KG1 (cell line): ENCODE results near the gene OPCML.

Source experiments
- DNase-seq: peaks from one replicate; lab custom pipeline; 2025; lab: John Stamatoyannopoulos, UW

OPCML gene

DNA sequence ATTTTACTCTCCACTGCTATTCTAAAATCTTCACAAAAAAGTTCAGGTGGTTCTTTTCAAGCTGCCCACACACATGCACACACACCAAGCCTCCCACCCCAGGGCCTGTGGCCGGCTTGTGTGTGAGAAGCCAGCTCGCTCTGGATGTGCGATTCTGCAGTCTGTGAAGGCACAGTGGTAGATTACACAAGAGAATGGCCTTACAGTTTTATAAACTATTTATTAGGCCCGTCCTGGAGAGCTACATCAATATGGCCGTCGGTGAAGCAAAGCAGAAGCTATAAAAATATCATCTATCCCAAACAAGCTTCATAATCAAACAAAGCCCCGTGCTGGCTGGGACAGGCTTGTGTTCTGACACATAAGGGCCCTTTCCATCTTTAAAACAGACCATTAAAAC lies 240.5 kb downstream of the OPCML start:
- DNase-seq = no peak

DNA sequence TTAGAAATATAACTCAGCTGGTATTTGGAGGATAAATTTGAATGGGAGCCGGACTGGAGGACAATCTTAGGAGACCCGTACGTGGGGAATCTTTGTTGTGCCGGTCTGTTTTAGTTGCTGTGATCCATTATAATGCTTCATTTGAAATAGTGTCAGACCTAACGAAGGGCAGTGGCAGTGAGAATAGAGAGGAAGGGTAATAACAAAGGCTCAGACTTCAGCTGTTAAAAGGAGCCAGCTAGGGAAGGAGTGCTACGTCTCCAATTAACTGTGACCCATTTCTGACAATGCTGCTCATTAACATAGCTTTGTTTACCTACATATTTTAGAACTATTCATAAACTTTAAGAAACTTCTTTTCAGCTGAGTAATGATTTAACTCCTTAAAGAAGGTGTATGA lies 246.9 kb downstream of the OPCML start:
- no peak for DNase-seq

DNA sequence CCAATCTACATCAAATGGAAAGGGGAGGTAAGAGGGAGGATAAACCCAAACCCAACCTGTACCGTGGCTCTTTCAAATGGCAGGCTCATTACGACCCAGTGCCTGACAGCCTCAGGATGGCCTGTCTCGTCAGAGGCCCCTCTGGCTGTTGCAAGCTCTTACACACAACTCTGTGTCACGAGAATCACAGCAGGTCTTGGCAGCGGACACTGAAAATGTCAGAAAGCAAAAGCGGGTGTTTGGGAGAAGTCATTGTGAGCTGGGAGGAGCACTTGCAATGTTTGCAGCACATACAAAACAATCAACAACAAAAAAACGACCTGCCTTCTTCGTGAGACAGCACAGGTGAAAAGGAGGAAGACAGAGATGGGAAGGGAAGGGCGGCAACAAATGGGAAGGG lies 248.1 kb downstream of the OPCML start:
- DNase-seq = no peak

DNA sequence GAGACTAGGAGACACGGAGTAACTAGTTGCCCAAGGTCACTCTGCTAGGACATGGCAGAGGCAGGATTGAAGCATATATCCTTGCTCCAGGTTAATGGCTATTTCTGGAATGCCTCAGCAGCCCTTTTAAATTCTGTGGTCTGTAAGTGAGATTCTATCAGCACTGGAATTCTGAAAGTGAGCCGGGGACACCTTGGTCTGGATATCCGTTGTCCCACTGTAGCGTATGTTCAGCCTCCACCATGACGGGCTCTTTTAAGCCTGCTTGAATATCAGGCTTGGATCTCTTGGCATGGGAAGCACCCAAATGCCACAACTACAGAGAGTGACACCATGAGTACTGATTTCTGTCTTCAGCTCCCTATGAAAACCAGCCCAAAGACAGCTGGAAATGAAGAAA lies 254.4 kb downstream of the OPCML start:
- no peak for DNase-seq

DNA sequence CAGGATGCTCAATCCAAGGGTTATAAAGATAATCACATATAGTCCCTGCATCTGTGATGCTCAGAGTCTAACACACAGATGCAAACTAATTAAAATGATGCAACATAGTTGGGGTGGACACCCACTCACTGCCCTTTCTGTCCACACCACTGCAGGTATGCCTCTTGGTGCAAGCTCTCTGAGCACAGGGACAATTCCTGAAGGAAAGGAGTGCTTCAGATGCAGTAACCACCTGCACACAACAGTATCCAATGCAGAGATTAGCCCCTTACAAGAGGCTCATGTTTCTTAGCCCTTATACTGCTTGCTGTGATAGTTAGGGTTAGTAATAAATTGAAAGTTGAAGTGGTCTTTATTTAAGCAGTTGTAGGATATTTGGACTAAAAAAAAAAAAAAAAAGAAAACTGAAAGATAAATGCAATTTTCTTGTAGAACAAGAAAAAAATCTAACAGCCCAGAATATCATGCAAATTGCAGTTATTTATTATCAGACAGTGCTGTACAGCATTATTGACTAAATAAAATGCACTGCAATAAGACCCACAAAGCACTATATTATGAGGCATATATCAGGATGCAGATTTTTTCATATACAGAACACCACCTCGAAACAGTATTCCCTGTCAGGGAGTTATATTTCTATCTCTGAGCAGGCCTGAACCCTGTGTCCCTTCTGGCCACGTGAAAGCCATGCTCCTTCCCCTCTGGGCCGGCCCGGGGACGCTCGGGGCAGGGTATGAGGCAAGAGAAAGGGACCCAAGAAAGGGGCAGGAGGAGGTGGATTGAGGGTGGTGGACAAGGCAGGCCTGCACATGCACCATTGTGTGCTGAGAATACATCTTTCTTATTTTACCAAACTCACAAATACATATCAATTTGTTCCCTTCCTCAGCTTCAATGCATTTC lies 260.2 kb downstream of the OPCML start:
- DNase-seq = no peak

DNA sequence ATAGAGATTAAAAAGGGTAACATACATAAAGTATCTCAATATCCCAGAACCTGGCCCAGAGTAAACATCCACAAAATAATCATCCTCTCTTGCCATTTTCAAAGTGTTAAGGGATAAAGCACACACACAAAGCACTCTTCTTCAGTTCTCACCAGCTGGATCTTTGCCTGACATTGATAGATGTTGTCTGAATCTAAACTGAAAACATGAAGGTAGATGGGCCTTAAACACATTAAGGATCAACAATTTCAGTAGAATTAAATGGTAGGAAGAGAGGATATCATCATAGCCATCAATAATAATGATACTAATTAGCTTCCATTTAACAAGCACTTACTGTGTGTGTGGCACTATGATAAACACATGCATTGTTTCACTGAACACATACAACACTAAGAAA lies 261.1 kb downstream of the OPCML start:
- DNase-seq = no peak

DNA sequence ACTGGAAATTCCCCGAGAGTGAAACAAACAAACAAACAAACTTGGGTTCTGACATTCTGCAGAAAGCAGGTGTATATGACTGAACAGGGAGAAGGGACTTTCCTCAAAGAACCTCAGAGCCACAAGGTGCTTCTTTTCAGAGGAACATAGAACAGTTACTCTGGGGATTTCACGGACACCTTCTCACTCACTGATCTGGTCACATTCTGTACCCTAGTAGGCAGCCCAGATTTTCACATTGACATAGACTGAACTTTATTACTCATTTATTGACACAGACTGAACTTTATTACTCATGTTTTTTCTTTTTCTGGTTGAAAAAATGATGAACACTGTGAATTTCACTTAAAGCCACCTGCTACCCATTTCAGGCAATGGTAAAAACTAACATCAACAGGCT lies 263.0 kb downstream of the OPCML start:
- DNase-seq = no peak

DNA sequence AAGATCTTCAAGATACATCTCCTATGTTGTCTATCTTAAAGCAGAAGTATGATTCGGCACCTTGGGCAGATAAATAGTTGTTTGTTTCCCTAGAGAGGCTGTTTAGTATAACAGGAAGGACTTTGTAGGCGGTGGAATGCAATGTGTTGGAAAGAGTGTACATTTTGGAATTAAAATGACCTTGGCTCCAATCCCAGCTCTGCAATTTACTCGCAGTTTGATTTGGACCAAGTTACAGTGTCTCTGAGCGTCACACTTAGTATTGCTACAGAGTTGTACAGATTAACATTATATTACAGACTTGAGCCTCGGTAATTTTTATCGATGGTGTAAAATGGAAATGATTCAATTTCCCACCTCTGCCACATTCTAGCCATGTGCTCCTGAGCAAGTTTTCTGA lies 265.3 kb downstream of the OPCML start:
- no peak for DNase-seq

DNA sequence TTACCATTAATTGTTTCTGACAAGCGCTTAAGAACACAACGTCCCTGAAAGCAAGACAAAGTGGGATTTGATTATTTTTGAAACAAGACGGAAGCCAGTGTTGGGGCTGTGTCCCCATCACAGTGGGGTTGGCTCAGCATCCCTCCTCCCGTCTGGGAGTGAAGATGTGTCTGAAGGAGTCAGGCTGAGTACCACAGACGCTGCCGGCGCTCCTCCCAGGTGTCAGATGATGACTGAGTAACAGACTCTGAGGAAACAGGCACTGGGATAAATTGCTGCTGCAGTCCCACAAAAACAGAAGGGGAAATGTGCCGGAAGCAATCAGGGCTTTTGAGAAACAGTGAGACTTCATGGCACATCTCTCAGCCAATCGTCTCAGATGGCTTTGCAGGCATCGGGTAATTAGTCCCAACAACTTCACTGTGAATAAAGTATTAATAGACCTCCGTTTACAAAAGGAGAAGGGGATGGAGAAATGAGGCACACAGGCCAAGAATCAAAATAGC lies 266.7 kb downstream of the OPCML start:
- no peak for DNase-seq

DNA sequence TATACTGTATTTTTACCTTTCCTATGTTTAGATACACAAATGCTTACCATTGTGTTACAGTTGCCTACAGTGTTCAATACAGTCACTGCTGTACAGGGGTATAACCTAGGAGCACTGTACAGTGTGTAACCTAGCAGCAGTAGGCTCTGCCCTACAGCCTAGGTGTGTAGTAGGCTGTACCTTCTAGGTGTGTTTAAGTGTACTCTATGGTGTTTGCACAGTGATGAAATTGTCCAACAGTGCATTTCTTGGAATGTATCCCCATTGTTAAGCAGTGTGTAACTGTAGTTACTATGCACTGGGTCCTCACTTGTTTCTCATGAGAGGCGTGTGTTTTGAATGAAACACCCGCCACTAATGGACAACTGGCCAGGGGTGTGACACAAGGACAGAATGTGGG lies 269.0 kb downstream of the OPCML start:
- DNase-seq = no peak

DNA sequence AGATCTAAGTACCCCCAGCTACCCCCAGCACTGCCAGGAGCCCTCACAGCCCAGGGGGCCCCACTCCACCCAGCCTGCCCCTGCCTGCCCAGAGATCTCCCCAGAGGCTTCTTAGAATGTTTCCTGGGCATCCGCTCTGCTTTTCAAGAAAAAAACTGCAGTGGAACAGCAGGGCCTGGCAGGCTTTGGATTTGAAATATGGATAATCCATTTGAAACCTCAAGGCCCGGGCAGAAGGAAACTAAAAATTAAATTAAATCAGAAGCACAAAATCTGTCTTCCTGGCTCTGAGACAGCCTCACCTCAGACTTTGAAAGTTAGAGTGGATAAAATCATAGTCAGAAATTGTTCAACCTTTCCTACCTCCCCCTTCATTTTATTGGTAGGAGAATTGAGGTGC lies 273.6 kb downstream of the OPCML start:
- no peak for DNase-seq

DNA sequence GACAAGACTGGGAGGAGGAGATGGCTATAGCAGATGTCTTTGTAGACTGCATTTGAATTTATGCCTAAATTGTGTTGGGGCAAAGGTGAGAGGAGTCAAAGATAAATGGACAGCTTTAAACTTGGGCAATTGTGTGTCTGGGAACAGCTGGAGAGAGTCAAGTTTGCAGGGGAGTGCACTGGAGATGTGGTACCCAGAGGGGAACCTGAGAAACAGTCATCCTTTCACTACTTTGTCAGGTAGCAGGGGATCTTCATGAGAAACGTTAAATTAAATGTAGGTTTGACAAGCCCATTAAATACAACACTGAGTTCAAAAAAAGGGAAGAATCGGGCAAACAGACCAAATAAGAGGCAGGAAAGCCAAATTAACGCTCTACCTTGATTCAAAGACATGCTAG lies 277.7 kb downstream of the OPCML start:
- no peak for DNase-seq

DNA sequence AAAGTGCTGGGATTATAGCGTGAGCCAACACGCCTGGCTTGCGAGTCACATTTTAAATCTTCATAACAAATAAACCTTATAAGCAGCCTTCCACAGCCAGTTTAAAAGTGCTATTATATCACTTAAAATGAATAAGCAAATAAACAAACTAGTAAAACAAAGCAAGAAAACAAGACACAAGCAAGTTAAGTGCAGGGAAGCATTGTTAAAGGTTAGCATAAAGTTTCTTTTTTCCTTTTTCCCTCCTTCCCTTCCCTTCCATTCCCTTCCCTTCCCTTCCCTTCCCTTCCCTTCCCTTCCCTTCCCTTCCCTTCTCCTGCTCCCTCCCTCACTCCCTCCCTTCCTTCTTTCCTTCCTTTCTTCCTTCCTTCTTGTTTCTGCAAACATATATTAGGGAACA lies 278.7 kb downstream of the OPCML start:
- no peak for DNase-seq

DNA sequence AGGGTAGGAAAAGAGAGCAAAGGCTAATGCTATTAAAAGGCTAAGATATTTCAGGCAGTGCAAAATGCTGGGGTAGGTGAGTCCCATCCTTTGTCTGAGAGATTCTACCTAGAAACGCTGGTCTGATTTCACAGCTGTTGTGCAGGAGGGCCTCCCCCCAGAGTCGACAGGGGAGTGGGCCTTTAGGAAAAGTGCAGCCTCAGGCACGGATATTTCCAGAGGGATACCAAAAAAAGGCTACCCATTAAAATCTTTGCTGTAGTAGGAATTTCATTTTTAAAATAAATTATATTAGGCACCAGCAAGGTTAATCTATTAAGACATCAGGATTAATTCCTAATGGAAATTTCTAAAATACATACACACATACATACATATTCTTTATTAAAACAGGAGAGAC lies 280.5 kb downstream of the OPCML start:
- DNase-seq = no peak

DNA sequence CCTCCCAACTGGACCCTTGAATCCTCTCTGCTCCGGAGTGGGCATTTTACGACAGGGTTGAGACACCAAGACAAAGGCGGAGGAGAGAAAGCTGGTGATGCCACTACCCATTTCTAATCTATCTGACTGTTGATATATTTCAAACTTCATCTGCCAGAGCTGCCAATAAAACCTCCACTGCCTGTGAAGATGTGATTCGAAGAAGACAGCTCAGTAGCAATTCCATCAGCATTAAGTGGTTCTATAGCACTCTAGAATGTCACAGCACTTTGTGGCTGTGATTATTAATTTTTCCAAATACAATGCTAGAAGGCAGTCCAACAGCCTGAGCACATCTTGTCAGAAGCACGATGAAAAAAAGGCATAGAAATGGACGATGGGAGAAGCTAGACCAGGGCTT lies 282.8 kb downstream of the OPCML start:
- no peak for DNase-seq

DNA sequence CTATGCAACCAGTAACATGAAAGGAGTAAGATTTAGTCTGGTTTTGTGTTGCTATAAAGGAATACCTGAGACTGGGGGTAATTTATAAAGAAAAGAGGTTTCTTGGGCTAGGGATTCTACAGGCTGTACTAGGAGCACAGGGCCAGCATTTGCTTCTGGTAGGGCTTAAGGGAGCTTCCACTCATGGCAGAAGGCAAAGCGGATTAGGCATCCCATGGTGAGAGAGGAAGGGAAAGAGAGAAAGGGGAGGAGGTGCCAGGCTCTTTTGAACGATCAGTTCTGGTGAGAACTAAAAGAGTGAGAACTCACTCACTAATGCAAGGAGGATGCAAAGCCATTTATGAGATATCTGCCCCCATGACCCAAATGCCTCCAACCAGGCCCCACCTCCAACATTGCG lies 283.2 kb downstream of the OPCML start:
- DNase-seq = no peak

DNA sequence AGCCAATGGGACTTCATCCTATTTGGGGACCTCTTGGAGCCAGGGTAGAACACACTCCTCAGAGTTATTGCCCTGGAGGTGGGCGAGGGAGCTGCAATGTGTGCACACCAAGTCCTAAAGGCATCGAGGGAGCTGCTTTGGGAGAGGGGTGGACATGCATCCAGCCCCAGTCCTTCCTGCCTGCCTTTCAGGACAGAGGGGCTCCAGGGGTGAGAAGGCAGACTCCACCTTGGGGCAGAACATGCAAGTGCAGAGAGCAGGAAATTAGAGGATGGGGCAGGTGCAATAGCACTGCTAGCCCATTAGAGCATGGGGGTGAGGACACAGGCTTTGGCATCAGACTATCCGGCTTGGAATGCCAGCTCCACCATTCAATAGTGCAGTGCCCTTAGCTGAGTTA lies 288.5 kb downstream of the OPCML start:
- no peak for DNase-seq

DNA sequence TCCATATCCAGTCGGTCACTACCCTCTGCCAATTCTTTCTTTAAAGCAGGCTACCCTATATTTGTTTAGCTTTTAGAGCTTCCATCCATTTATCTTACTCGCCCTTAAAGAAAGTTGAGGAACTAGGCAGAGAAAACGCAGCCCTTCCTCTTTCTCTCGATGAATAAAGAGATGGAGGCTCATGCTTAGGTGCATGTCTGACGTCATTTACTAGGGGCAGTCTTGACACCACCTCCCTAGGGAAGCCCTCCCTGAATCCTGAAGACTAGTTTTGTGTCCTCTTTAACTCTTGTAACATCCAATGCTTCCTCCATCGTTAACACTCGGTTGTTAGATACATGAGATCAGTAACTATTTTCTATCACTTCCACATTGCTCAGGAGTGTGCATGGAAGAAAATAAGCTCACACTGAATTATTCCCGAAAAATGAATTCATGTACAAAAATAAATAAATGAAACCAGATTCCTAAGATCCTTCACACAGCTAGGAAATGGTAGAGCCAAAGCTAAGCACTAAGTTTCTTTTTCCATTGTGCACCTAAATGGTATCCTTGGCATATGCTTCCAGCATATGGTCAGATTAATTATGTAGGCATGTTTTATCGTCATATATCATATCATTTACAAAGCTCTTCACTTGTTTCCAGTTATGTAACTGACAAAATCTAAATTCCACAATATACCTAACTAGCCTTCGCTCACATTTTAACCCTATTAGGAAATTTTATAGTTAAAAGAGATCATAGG lies 291.2 kb downstream of the OPCML start:
- DNase-seq = no peak

DNA sequence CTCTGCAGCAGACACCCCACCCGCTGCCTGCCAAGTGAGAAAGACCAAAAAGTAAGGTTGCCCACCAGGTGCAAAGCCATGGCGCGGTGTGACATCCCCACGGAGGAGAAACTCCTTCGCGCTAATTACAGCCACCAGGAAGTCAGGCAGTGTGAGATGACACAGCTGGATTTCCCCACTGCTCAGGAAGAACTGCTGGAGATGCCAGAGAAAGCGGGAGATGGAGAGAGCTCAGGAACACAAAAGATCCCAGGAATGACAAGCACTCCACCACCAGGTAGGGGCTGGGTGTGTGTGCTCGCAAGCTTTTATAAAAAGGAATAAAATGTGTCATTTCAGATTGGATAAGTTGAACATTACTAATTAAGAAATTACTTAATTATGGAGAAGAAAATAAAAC lies 292.7 kb downstream of the OPCML start:
- no peak for DNase-seq

DNA sequence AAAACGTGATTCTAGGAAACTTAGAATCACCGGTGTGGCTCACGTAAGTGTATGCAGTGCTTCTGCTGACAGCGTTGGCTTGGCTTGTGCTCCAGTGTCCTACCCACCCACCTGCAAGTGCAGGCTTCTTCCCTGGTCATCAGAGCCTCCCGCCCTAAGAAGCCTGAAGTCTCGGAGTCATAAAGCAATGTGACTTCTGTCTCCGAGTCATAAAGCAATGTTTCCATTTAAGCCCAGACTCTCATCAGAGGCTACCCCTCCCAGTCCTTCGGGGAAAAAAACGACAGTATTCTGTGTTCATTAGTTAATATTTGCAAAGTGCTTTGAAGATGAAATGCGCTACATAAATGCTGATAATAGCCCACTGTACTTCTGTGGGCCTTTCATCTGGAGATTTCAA lies 293.8 kb downstream of the OPCML start:
- no peak for DNase-seq

DNA sequence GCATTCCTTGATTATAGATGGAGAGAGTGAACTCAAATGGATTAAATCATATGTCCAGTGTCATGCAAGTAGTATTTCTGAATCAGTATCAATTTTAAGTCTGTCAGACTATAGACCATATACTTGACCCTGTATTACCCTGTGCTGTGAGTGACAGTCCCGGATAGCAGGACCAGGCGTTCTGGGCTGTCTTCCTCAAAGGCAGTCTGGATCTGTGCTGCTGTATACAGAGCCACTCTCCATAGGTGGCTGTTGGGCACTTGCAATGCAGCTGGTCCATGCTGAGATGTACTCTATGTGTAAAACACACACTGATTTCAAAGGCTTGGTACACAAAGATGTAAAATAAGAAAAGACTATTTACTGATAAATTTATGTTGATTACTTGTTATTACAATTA lies 294.3 kb downstream of the OPCML start:
- DNase-seq = no peak

DNA sequence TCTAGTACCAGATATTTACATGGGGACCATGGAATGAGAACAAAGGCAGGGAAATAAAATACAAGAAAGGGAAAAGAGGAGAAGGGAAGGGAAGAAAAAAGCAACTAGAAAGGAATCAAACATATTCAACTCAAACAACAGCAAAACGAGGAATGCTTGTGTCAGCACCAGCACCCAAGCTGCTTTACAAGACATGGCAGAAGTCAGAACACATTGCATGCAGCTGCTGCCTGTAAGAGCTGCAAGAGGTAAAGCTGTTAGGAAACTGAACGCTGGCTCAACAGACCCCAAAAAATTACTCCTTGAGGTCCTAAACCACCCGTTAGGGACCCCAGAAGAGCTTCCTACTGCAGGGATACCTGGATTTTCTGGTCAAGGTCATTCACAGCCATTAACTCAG lies 296.9 kb downstream of the OPCML start:
- DNase-seq = no peak

DNA sequence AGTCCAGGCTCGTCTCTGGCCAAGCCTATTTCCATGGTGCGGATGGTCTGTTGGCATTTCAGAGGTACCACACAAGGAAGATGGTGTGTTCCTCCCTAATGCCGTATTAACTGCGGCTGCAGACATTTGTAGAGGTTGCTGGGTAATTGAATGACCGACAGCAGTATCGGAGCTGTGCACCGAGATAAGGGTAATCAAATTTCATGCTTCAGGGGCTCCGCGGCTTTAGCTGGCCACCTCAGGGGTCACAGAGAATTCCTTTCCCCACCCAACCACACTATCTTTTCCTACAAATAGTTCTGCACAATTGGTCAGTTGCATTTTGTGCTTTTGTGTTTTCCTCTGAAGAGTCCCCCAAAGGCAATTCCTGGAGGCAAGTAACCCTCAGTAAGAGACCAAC lies 297.4 kb downstream of the OPCML start:
- DNase-seq = no peak
